Measurements from ENCODE around the gene AADAC. TPM values are rescaled to one million over a fixed set of nuclear protein-coding genes. Genes with fewer than 3 reads are reported as not detected.
"Not testable (repeated sequence)": the region's sequence is repeated elsewhere in the genome, so short reads cannot be mapped to it uniquely, and the experiment has no call there.

The AADAC gene
- total RNA-seq, 1 donor from 2014 or later: 17.7 TPM

GRCh38 chr3:151796105-151796680, 17.7 kb upstream of the AADAC start:
- no peak for DNase-seq (ENCODE audit: low spot score)

- no peak for DNase-seq (ENCODE audit: low spot score)
Measured at GRCh38 chr3:151798466-151798865, 15.4 kb upstream of the AADAC start.

- DNase-seq (ENCODE audit: low spot score): no peak
Measured at GRCh38 chr3:151800431-151800830, 13.5 kb upstream of the AADAC start.

GRCh38 chr3:151804267-151804666, 9.6 kb upstream of the AADAC start:
- no peak for DNase-seq (ENCODE audit: low spot score)

GRCh38 chr3:151806838-151807237, 7.1 kb upstream of the AADAC start:
- DNase-seq (ENCODE audit: low spot score): no peak

DNA sequence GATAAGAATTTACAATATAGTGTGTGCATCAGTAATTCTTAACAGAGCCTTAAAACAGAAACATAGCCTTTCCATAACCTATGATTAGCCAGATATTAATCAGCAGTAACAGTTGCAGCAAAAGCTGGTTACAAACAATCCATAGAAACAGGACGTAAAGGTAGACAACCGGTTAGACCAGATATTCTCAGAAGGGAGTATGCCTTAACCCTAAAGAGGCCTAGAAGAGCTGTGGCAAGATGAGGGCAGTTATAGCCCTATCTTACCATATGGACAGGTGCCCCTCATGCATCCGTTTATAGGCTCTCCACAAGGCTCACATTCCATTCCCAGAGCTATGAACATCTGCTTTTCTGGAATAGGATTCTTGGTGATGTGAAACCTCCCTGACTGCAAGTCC, 5.0 kb upstream of the AADAC start:
- not testable (repeated sequence) for DNase-seq (ENCODE audit: low spot score)

DNA sequence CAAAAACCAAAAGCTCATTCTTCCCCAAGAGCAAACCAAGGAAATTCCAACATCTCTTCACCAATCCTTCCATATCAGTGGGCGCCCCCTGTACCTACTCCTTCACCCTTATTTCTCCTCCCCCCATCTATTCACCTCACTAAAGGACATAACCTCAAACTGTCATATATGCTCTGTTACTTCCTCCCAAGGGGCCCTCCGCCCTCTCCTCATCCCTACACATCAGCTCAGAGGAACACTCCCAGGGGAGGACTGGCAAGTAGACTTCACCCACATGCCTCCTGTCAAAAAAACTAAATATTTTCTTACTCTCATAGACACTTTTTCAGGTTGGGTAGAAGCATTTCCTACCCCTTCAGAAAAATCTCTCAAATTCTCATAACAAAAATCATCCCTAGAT, 2.4 kb upstream of the AADAC start:
- no peak for DNase-seq (ENCODE audit: low spot score)

DNA sequence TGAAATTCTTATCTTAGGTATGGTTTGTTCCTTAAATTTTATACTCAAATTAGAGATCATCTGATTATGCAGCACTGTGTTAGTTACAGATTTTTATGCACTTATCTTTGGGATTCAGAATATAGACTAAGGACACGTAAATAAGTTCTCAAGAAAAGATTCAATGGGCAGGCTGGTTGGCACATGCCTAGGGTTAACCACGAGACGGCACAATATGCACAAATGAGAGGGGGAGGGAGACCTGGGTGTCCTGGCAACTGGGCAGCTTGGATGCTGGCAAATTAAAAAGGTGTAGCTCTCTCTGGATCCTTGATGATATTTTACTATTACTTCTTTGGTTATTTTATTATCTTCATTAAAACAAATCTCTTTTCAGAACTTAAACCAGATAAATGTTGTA, 672 bp downstream of the AADAC start:
- DNase-seq (ENCODE audit: low spot score): peak; percentile 34

DNA sequence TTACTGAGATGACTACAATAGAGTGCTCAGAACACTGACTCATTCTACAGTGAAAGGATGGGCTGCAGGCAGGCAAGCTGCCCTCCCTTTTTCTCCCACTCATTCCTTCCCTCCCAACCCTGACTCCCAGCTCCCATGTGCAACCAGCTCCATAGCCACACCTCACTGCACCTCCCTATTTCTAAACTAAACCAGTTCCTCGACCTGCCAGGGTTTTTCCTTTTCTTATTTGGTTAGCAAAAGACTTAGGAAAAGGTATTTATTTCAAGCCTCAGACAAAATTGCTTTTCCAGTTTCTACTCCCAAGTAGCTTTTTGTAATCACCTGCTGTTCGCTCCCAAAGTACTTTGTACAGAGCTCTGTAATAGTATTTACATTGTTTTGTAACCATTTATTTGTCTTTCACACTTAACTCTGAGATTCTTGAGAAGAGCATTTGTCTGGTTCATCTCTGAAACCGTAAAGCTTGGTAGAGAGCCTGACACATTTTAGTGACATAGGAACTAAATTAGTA, 2.2 kb downstream of the AADAC start:
- DNase-seq (ENCODE audit: low spot score): peak; percentile 35

DNA sequence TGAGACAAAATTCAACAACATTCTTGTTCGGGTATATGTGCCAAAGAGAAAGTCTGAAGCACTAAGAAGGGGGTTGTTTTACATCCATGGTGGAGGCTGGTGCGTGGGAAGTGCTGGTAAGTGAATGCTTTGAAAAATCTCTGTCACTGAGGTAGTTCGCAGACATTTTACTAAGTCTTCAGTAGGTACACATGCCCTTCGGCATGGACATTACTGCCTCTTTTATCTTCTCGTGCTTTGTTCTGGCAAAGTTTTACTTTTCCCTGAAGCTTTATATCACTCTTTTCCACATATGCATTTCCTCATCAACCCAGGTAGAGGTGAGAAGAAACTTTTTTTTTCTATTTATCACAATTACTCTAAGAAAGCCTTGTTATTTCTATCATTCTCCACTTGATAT, 3.6 kb downstream of the AADAC start:
- DNase-seq (ENCODE audit: low spot score): no peak

DNA sequence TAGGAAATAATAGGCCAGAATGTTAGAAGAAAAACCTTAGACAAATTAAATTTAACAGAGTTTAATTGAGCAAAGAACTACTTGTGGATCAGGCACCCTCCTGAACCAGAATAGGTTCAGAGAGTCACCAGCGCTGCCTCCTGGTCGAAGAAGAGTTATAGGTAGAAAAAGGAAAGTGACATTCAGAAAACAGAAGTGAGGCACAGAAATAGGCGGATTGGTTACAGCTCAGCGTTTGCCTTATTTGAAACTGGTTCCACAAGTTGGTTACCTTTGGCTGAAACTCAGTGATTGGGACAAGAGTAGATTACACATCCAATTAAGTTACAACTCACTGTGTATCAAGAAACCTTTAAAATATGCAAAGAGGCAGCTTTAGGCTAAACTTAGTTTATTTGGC, 4.4 kb downstream of the AADAC start:
- DNase-seq (ENCODE audit: low spot score): no peak

- DNase-seq (ENCODE audit: low spot score): no peak
Measured at GRCh38 chr3:151819910-151820309, 6.0 kb downstream of the AADAC start.

GRCh38 chr3:151827816-151828215, 13.9 kb downstream of the AADAC start:
- DNase-seq (ENCODE audit: low spot score): no peak

DNA sequence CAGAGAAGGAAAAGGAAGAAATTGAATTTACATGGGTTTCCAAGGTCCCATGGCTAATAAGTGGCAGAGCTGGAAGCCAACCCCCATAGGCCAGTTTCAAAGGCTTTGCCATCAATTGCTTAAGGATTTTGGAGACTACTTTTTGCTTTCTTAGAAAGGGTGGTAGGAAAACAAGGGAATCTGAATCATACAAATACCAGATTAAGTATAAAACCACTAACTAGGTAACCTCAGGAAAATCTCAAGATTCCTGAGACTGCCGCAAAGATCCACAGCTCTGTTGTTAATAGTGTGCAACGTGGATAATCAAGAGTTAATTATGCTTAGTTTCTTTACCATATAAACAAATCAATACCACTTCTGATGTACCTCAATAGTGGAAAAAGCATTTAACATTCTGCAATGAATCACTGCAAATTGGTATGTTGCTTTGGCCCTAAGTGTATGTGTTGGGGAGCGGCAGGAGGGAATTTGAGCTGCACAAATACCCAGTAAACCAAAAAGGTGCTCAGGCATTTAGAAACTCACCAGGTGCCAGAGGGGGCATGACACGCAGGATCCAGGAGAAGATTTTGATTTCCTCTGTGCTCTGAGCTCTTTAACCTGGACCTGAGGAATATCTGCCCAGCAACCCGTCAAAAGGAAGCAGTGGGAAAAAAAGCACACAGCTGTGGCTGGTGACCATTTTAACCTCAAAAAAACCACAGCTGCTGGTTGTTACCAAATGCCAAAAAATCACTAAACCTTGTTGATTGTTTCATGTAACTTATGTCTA, 22.0 kb downstream of the AADAC start:
- DNase-seq (ENCODE audit: low spot score): no peak

- DNase-seq (ENCODE audit: low spot score): no peak
Measured at GRCh38 chr3:151837057-151837456, 23.1 kb downstream of the AADAC start.

DNA sequence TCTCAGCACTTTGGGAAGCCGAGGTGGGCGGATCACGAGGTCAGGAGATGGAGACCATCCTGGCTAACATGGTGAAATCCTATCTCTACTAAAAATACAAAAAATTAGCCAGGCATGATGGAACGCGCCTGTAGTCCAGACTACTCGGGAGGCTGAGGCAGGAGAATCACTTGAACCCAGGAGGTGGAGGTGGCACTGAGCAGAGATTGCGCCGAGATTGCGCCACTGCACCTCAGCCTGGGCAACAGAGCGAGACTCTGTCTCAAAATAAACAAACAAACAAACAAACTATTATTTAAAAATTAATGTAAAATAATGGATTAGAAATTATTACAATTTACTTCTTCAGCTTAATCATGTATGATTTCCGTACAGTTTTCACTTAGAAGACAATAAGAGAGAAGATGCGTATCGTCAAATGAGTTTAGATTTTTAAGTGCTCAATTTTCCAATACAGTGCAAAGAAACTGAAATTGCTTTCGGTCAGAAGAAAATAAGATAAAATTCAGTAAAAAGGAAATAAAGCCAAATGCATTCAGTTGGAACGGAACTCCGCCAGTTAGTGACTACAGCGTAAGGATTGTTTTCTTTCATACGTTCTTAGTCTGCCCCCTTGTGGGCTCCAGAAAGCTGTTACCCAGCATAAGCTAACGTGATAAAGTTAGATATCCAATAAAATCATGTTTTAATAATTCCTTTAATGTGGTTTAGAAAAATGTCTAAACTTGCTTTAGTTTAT, 24.8 kb downstream of the AADAC start:
- DNase-seq (ENCODE audit: low spot score): peak; percentile 60

DNA sequence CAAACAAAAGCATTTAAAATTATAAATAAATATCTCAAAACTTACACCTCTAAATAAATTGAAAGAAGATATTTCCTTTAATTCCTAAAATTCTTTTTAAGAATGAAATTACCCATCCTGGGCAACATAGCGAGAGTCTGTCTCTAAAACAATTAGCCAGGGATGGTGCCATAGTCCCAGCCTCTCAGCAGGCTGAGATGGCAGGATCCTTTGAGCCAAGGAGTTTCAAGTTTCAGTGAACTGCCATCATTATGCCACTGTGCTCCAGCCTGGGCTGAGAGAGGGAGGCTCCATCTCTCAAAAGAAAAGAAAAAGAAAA, 25.4 kb downstream of the AADAC start:
- no peak for DNase-seq (ENCODE audit: low spot score)

DNA sequence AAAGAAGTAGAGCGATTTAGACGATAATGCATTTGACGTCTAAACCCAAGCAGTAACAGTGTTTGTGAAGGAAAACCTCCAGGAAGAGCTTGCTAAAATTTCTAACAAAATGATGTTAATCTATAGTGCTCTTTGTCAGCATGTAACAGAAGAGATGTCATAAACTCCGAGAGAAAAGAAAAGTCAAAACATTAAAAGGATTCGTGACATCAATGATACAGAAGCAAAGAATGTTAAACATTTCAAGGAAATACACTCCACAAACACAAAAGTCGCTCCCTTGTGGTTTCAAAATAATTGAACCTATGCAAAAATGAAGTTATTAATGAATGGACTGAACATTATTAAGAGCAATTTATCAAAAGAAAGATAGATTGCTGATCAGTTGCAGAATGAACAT, 27.9 kb downstream of the AADAC start:
- no peak for DNase-seq (ENCODE audit: low spot score)

DNA sequence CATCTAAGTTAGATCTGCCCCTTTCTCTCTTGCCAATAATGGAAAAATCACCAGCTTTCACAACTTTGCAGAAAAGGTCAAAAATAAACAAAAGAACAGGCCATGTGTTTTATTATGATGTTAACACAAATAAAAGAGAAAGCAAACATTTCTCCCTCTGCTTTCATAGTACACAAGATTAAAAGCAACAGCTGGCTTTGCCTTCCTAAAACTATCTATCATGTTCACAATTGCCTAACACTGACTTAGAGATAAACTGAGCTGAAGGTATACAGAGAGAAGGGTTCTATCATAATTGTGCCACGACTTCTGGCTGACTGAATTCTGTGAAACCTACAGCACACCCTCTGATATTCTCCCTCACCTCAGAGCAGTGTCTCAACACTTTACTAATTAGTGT, 29.4 kb downstream of the AADAC start:
- no peak for DNase-seq (ENCODE audit: low spot score)

DNA sequence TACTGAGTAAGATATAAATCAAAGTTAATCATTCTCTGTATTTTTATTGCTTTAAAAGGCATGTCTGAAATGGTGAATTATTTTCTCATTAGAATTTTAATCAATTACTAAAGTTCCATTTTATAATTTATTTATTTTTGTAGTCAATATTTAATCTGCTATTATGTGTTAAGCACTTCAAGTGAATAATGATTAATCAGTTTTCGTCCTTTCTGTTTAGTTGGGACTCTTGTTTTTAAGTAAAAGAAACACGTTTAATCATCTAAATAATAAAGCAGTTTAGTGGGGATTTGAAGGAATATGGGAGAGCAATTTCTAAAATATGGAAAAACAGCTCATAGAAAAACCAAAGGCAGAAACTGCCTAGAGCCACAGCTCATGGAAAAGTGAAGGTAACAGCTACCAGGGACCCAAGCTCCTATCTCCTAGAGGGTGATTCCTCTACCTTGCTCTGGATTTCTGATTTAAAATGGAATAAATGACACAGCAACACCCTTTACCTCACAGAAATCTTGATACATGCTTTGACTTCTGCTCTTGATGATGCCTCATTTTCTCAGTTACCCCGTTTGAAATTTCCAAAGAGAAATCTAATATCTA, 31.5 kb downstream of the AADAC start:
- no peak for DNase-seq (ENCODE audit: low spot score)

- DNase-seq (ENCODE audit: low spot score): not testable (repeated sequence)
Measured at GRCh38 chr3:151850065-151850464, 36.1 kb downstream of the AADAC start.

GRCh38 chr3:151852074-151852811, 38.3 kb downstream of the AADAC start:
- no peak for DNase-seq (ENCODE audit: low spot score)
